Heart right ventricle (tissue), 16 donors: ENCODE measurements around the gene MICAL2. TPM values are rescaled to one million over a fixed set of nuclear protein-coding genes. Genes with fewer than 3 reads are reported as not detected.
A peak's percentile ranks its signal among the peaks of the same experiment; 100 is the strongest.

ENCODE experiments used
- ATAC-seq, 8 donors: fragments of 200-7000 bp; cut with Tn5 transposase; one replicate each; pipeline ENCODE4 v1.9.1; 2020; ENCODE audit warnings: mild to moderate bottlenecking in 8 of 8, moderate library complexity in 8 of 8, moderate number of reproducible peaks in 1 of 8
- DNase-seq, 2 donors: peaks; one replicate each; pipeline ENCODE4 v3.0.0-alpha.2; 2020
- H3K27ac ChIP-seq, 10 donors: fragments of 200-600 bp; sonication (generic) in 2 of 10; one replicate each; pipeline versions ENCODE4 v1.5.0 to v1.8.0; 2020 to 2022; ENCODE audit warnings: mild to moderate bottlenecking in 3 of 10
- H3K27me3 ChIP-seq, 7 donors: fragments of 200-600 bp; one replicate each; pipeline ENCODE4 v1.8.0; 2021 to 2022; ENCODE audit warnings: mild to moderate bottlenecking in 2 of 7
- H3K36me3 ChIP-seq, 9 donors: fragments of 200-600 bp; sonication (generic) in 1 of 9; one replicate each; pipeline versions ENCODE4 v1.5.0 to v1.8.0; 2020 to 2022; ENCODE audit warnings: mild to moderate bottlenecking in 2 of 9
- H3K4me1 ChIP-seq, 9 donors: fragments of 200-600 bp; sonication (generic) in 1 of 9; one replicate each; pipeline versions ENCODE4 v1.5.0 to v1.8.0; 2020 to 2022; ENCODE audit warnings: mild to moderate bottlenecking in 4 of 9
- H3K4me3 ChIP-seq, 10 donors: fragments of 200-600 bp; sonication (generic) in 2 of 10; one replicate each; pipeline versions ENCODE4 v1.5.0 to v1.8.0; 2020 to 2022; ENCODE audit warnings: mild to moderate bottlenecking in 7 of 10, moderate library complexity in 2 of 10
- H3K9me3 ChIP-seq, 11 donors: fragments of 200-600 bp in 10 of 11; sonication (generic) in 2 of 11; one replicate each; pipeline versions ENCODE4 v1.5.0 to v1.8.0; 2013 to 2022; ENCODE audit warnings: mild to moderate bottlenecking in 2 of 11, control low read depth in 1 of 11, moderate library complexity in 1 of 11
- WGBS, 2 donors: extraction: QIAGEN DNeasy Blood & Tissue Kit; methylation state at CpG; one replicate each; pipeline ENCODE4 v1.1.7; 2013; ENCODE audit warnings: inconsistent platforms in 1 of 2; 5-methylcytosine and 5-hydroxymethylcytosine counted together
- intact Hi-C, 10 donors: fragments of 100-400 bp; cut with DNase I; formaldehyde crosslinking; loops; one replicate each; pipeline versions ENCODE4 v1.11.1 to v1.14.2; 2022
- microRNA-seq, 2 donors: library from miRNA; unstranded; fragments of <30 nt; microRNA quantifications; one replicate each; pipeline ENCODE4 v1.2.0, GENCODE V29; 2021
- polyA plus RNA-seq, 2 donors: library from polyadenylated mRNA; stranded (reverse); fragments of 200-250 nt; gene quantifications; one replicate each; pipeline ENCODE4 v1.2.3, GENCODE V29; 2013
- total RNA-seq, 10 donors: library from RNA; stranded (reverse); fragmentation: NEBNext Ultra II Directional in 3 of 10; extraction: Animal tissue kit (Norgen Biotek cat#: 25700) in 3 of 10; gene quantifications; one replicate each; pipeline versions ENCODE4 v1.2.1 to v1.2.4, GENCODE V29; 2021 to 2023
- TF ChIP-seq, protein P1 (sequence below), 9 donors: fragments of 200-600 bp; sonication (generic) in 2 of 9; IDR thresholded peaks; one replicate each; pipeline versions ENCODE4 v1.5.0 to v1.8.0; 2021 to 2022; ENCODE audit warnings: antibody characterized with exemption in 9 of 9, mild to moderate bottlenecking in 5 of 9, moderate library complexity in 1 of 9
- donor health status: Arrhythmogenic right ventricular cardiomyopathy.
- donor health status: ischemic (EF 13 %, LVEDD 7.1; RV severe dilation, severe dysfunction).
- donor health status: healthy with polysubstance abuse.
- donor health status: DM: no; HTN: yes; CAD: no.
- donor health status: DM: no; HTN: no; CAD: no.
- donor health status: ischemic (EF 25% LVEDD 6.9; RV normal size, moderate dysfunction).
- donor health status: ischemic (EF 25% LVEDD 5.7; RV mildly dilated, moderate dysfunction).
- donor health status: healthy.
- donor health status: DM: yes; HTN: yes; CAD: no.
- donor health status: Ischemic cardiomyopathy.
- donor health status: ischemic (EF 35%, LVEDD 5.7; RV mildly dilated, moderate dysfunction).
- donor health status: nonischemic (EF 11% LVEDD 7.7; RV severe dilation, severe dysfunction).
- donor health status: DM: yes; HTN: yes; CAD: no.
- donor health status: PGD.
- donor health status: ischemic (EF 29% LVEDD 5.4; RV normal size, mild dysfunction).
- donor health status: nonischemic (EF 23%, LVEDD 6.1; RV moderate dilation, normal function).

Gene MICAL2
- total and polyA plus RNA-seq, 12 donors, result 32.5 to 95.7 (median 70.5) TPM

DNA sequence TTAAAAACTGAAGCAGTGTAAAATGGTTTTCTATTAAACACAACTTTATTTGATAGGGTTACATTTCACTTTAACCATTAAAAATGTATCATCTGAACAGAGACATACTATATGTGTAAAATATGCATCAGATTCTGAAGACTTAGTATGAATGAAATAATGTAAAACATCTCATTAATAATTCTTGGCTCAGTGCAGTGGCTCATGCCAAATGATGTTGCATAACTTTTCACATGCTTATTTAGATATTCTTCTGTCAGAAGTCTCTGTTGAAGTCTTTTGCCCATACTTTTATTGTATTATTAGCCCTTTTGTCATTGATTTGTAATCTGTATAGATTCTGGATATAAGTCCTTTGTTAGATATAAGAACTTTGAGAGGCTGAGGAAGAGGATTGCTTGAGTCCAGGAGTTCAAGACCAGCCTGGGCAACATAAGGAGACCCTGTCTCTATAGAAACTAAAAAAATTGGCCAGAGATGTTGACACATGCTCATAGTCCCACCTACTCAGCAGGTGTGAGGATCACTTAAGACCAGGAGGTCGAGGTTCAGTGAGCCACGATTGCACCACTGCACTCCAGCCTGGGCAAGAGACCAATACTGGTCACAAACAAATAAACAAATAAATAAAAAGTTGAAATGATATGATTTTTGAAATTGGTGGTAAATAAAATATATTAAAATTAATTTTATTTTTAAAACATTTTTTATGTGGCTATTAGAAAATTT, 193.2 kb downstream of the MICAL2 start:
- no peak overlapping the region for H3K27ac ChIP-seq
- ATAC-seq, result no peak
- TF ChIP-seq, protein P1, sequence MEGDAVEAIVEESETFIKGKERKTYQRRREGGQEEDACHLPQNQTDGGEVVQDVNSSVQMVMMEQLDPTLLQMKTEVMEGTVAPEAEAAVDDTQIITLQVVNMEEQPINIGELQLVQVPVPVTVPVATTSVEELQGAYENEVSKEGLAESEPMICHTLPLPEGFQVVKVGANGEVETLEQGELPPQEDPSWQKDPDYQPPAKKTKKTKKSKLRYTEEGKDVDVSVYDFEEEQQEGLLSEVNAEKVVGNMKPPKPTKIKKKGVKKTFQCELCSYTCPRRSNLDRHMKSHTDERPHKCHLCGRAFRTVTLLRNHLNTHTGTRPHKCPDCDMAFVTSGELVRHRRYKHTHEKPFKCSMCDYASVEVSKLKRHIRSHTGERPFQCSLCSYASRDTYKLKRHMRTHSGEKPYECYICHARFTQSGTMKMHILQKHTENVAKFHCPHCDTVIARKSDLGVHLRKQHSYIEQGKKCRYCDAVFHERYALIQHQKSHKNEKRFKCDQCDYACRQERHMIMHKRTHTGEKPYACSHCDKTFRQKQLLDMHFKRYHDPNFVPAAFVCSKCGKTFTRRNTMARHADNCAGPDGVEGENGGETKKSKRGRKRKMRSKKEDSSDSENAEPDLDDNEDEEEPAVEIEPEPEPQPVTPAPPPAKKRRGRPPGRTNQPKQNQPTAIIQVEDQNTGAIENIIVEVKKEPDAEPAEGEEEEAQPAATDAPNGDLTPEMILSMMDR (IDR thresholded peaks at IDR 0.05), result no peak
- DNase-seq, result no peak
- H3K4me1 ChIP-seq, result no peaks in the 10 kb centered on the region
- H3K27me3 ChIP-seq, result no peaks in the 10 kb centered on the region
- 91 to 95% methylated on average over 2 of the region's 2 CpGs for WGBS, 2 donors
- no peaks in the 10 kb centered on the region for H3K36me3 ChIP-seq
- H3K4me3 ChIP-seq, result no peak overlapping the region
- intact Hi-C loops, result no loop called here
- peaks cover 0 to 11% (median 5%) of the 10 kb centered on the region in 11 donors for H3K9me3 ChIP-seq

DNA sequence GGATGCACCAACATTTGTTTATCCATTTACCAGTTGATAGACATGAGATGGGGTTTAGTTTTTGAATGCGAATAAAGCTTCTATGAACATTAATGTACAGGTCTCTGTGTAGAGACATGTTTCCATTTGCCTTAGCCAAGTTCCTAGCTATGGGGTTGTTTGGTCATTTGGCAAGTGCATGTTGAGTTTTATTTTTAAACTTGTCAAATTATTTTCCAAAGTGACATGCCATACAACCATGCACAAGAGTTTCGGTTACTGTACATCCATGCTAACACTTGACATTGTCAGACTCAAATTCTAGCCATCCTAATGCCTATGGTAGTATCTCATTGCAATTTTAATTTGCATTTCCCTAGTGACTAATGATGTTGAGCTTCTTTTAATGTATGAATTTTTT, 196.4 kb downstream of the MICAL2 start:
- TF ChIP-seq, protein P1 (IDR thresholded peaks at IDR 0.05), result no peak
- intact Hi-C loops, result no loop called here
- H3K27ac ChIP-seq, result no peak overlapping the region
- H3K36me3 ChIP-seq, result no peaks in the 10 kb centered on the region
- ATAC-seq, result peak in 2 of 8 donors; percentile 44 to 47
- H3K27me3 ChIP-seq, result no peaks in the 10 kb centered on the region
- no peak overlapping the region for H3K4me3 ChIP-seq
- DNase-seq, result no peak
- H3K4me1 ChIP-seq, result no peaks in the 10 kb centered on the region
- peaks cover 0 to 9% (median 0%) of the 10 kb centered on the region in 11 donors for H3K9me3 ChIP-seq
- WGBS, 2 donors, result 72 to 79% methylated on average over 2 of the region's 2 CpGs

DNA sequence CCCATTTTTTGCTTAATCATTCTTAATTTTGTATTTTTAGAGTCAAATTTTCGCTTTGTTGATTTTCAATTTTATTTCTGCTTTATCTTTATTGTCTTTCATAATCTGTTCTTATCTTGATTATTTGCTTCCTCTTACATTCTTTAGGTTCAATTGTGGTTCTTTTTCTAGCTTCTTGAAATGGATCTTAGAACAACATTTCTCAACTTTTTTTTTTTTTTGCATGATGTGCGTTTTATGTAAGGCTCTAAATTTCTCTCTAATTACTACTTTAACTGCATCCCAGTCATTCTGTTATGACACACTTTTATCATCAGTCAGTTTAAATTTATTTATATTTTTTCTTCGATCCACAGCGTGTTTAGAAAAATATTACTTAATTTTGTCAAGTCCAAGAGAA, 201.7 kb downstream of the MICAL2 start:
- H3K27ac ChIP-seq, result no peak overlapping the region
- intact Hi-C loops, result no loop called here
- TF ChIP-seq, protein P1 (IDR thresholded peaks at IDR 0.05), result no peak
- WGBS, 2 donors, result 97 to 98% methylated on average over 4 of the region's 4 CpGs
- no peak overlapping the region for H3K4me3 ChIP-seq
- ATAC-seq (no peak), DNase-seq (no peak)
- H3K36me3 ChIP-seq, result no peaks in the 10 kb centered on the region
- H3K9me3 ChIP-seq, result peaks cover 0 to 34% (median 5%) of the 10 kb centered on the region in 11 donors
- H3K27me3 ChIP-seq, result no peaks in the 10 kb centered on the region
- H3K4me1 ChIP-seq, result no peaks in the 10 kb centered on the region

Small RNA genes lying within 50 kb of the gene (microRNA-seq; reads per million reads assigned to microRNA genes)
- 0 reads per million in 2 donors for gene MIR6124

Other genes with a start within 250 kb of the MICAL2 start
- gene DKK3, start 102.0 kb upstream of the MICAL2 start, total RNA-seq, result 1,000 to 10,000 TPM in 1 of 10 donors, 100 to 1,000 TPM in 9; 314 to 1,034 (median 652) TPM
- gene DKK3, start 102.0 kb upstream of the MICAL2 start, polyA plus RNA-seq, result 100 to 1,000 TPM; 113 to 254 TPM